ENCODE measurements around the gene CDK6. TPM values are rescaled to one million over a fixed set of nuclear protein-coding genes. Genes with fewer than 3 reads are reported as not detected.

CDK6 gene
- polyA plus RNA-seq, 2 of the 4 experiments (the other 2 are of a cell fraction): 13.6 to 25.9 TPM

- CTCF ChIA-PET: interaction anchor here (0.6 to 8.8 kb wide), 7 partner anchors 31 to 457 kb away, joined by 3 to 74 read pairs (median 3); no protein-coding TSS in a partner anchor
- TF ChIP-seq KDM5A (IDR thresholded peaks at IDR 0.05): no peak
- TF ChIP-seq ELK1 (IDR thresholded peaks at IDR 0.05; ENCODE audit: low read depth, low read length): no peak
- no peak for TF ChIP-seq HOXA7 (CRISPR knock-in tag; IDR thresholded peaks at IDR 0.05)
- no peak for TF ChIP-seq HMGXB4 (CRISPR knock-in tag; IDR thresholded peaks at IDR 0.05; ENCODE audit: borderline replicate concordance)
- TF ChIP-seq SMC3 (IDR thresholded peaks at IDR 0.05): peak; percentile 11; the same call in 1 of the 3 replicates
- TF ChIP-seq CBX8 (IDR thresholded peaks at IDR 0.05): no peak
- TF ChIP-seq GATA3 (IDR thresholded peaks at IDR 0.05; ENCODE audit: borderline replicate concordance): peak; percentile 80
- no peak for TF ChIP-seq NPAS2 (CRISPR knock-in tag; IDR thresholded peaks at IDR 0.05; ENCODE audit: borderline replicate concordance)
- TF ChIP-seq MYC (IDR thresholded peaks at IDR 0.05; ENCODE audit: borderline replicate concordance, low read length): no peak
- no peak for TF ChIP-seq ZSCAN20 (CRISPR knock-in tag; IDR thresholded peaks at IDR 0.05)
- TF ChIP-seq EP300 (IDR thresholded peaks at IDR 0.05): peak in 1 of 2 experiments; percentile 90; a peak in 3 of 5 replicates
- TF ChIP-seq, protein P1, sequence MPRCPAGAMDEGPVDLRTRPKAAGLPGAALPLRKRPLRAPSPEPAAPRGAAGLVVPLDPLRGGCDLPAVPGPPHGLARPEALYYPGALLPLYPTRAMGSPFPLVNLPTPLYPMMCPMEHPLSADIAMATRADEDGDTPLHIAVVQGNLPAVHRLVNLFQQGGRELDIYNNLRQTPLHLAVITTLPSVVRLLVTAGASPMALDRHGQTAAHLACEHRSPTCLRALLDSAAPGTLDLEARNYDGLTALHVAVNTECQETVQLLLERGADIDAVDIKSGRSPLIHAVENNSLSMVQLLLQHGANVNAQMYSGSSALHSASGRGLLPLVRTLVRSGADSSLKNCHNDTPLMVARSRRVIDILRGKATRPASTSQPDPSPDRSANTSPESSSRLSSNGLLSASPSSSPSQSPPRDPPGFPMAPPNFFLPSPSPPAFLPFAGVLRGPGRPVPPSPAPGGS (IDR thresholded peaks at IDR 0.05): peak; percentile 47; the same call in 1 of the 3 replicates
- TF ChIP-seq, protein P2, sequence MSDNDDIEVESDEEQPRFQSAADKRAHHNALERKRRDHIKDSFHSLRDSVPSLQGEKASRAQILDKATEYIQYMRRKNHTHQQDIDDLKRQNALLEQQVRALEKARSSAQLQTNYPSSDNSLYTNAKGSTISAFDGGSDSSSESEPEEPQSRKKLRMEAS (IDR thresholded peaks at IDR 0.05): peak; percentile 64
- TF ChIP-seq RAD21 (conservative IDR thresholded peaks at IDR 0.05 in 1 of 2, IDR thresholded peaks at IDR 0.05 in 1 of 2): peak in 1 of 2 experiments; percentile 5; a peak in 3 of 5 replicates
- TF ChIP-seq CEBPB (IDR thresholded peaks at IDR 0.05): peak; percentile 46 to 69; a peak in 2 of 4 replicates
- peak; percentile 12; the same call in 1 of the 2 replicates for TF ChIP-seq ESRRA (IDR thresholded peaks at IDR 0.05; ENCODE audit: borderline replicate concordance, low read length)
- TF ChIP-seq JUNB (IDR thresholded peaks at IDR 0.05): 0 out of 2 replicates have a peak, but pooled peaks have one; percentile 12
- TF ChIP-seq JUN (IDR thresholded peaks at IDR 0.05): peak in 1 of 2 experiments; percentile 73; a peak in 3 of 5 replicates
- FAIRE-seq: peak; percentile 54
- Histone ChIP-seq H3K4me1 (peaks cover 72% of the 10 kb centered on the region), H3K4me3 (peak overlapping the region; percentile 34), H3K4me2 (peak overlapping the region; percentile 72), H3K9me3 (0 out of 3 replicates have a peak, but pooled peaks cover 3% of the 10 kb centered on the region), H3K27ac (peak overlapping the region; percentile 64 to 85)
- ATAC-seq: peak; percentile 72 to 81
- WGBS (ENCODE audit: missing lambda C conversion rate): 6% methylated on average over 15 of the region's 15 CpGs
- DNase-seq (ENCODE audit: low read depth in 1 of 2, low spot score in 1 of 2): peak; percentile 36 to 81
- POLR2A ChIA-PET: interaction anchor here (0.6 to 3.2 kb wide), 8 partner anchors 45 to 141 kb away, joined by 3 to 24 read pairs (median 5); partner anchors contain the start of genes CDK6 and FAM133B
These were observed 140.8 kb downstream of the CDK6 start for GRCh38 chr7:92695308-92696261.

- H3K4me3 ChIP-seq: no peak overlapping the region
- ATAC-seq (no peak), DNase-seq (ENCODE audit: low read depth in 1 of 2, low spot score in 1 of 2) (no peak), FAIRE-seq (no peak)
- no peak for TF ChIP-seq TP53 (CRISPR knock-in tag; IDR thresholded peaks at IDR 0.05)
- no peak for TF ChIP-seq KDM5A (IDR thresholded peaks at IDR 0.05)
- TF ChIP-seq, protein P3, sequence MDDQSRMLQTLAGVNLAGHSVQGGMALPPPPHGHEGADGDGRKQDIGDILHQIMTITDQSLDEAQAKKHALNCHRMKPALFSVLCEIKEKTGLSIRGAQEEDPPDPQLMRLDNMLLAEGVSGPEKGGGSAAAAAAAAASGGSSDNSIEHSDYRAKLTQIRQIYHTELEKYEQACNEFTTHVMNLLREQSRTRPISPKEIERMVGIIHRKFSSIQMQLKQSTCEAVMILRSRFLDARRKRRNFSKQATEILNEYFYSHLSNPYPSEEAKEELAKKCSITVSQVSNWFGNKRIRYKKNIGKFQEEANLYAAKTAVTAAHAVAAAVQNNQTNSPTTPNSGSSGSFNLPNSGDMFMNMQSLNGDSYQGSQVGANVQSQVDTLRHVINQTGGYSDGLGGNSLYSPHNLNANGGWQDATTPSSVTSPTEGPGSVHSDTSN (IDR thresholded peaks at IDR 0.05): no peak
- TF ChIP-seq CEBPB (IDR thresholded peaks at IDR 0.05): no peak
- TF ChIP-seq REST (IDR thresholded peaks at IDR 0.05): no peak
- TF ChIP-seq RAD21 (conservative IDR thresholded peaks at IDR 0.05 in 1 of 2, IDR thresholded peaks at IDR 0.05 in 1 of 2): no peak
- no peak for TF ChIP-seq ATOH8 (CRISPR knock-in tag; IDR thresholded peaks at IDR 0.05; ENCODE audit: low read depth)
- TF ChIP-seq HOXB5 (CRISPR knock-in tag; IDR thresholded peaks at IDR 0.05): no peak
- peak overlapping the region; percentile 64 to 77 for H3K27ac ChIP-seq
- CTCF ChIA-PET: interaction anchor here (1.4 to 8.8 kb wide), 2 partner anchors 71 to 138 kb away, joined by 3 to 74 read pairs; no protein-coding TSS in a partner anchor
- H3K4me2 ChIP-seq: peak overlapping the region; percentile 72
- 0 out of 3 replicates have a peak, but pooled peaks cover 3% of the 10 kb centered on the region for H3K9me3 ChIP-seq
- H3K4me1 ChIP-seq: peaks cover 58% of the 10 kb centered on the region
- POLR2A ChIA-PET: interaction anchor here (3.2 kb wide), 1 partner anchor 140 kb away, joined by 24 read pairs; no protein-coding TSS in a partner anchor
These were observed 142.2 kb downstream of the CDK6 start for GRCh38 chr7:92694211-92694610.

All from A549 (cell line).